SKM-1 treated with dmso at 0.1 percent for 144 hours (cell line): Measurements from ENCODE around the gene WFS1.

ENCODE experiments used
- DNase-seq: peaks from one replicate; lab custom pipeline; 2025; ENCODE audit not compliant: unreplicated experiment; lab: John Stamatoyannopoulos, UW

The WFS1 gene

GRCh38 chr4:6298852-6299251 is 29.2 kb downstream of the WFS1 start:
- no peak for DNase-seq

GRCh38 chr4:6299875-6300274 is 30.2 kb downstream of the WFS1 start:
- DNase-seq, result no peak

- no peak for DNase-seq
Observed at GRCh38 chr4:6300359-6300758, 30.7 kb downstream of the WFS1 start.

GRCh38 chr4:6301051-6301731 is 31.5 kb downstream of the WFS1 start:
- DNase-seq, result no peak

GRCh38 chr4:6301732-6302442 is 32.2 kb downstream of the WFS1 start:
- DNase-seq, result no peak

GRCh38 chr4:6302869-6303268 is 33.2 kb downstream of the WFS1 start:
- no peak for DNase-seq

- no peak for DNase-seq
Observed at GRCh38 chr4:6303943-6304342, 34.3 kb downstream of the WFS1 start.

- no peak for DNase-seq
Observed at GRCh38 chr4:6306299-6306698, 36.6 kb downstream of the WFS1 start.

- no peak for DNase-seq
Observed at GRCh38 chr4:6307230-6307629, 37.6 kb downstream of the WFS1 start.

- no peak for DNase-seq
Observed at GRCh38 chr4:6307891-6308290, 38.2 kb downstream of the WFS1 start.

- no peak for DNase-seq
Observed at GRCh38 chr4:6308899-6309643, 39.4 kb downstream of the WFS1 start.

- no peak for DNase-seq
Observed at GRCh38 chr4:6309777-6310176, 40.1 kb downstream of the WFS1 start.

GRCh38 chr4:6313216-6313615 is 43.6 kb downstream of the WFS1 start:
- DNase-seq, result no peak

- no peak for DNase-seq
Observed at GRCh38 chr4:6316461-6317003, 46.9 kb downstream of the WFS1 start.

GRCh38 chr4:6318206-6318605 is 48.6 kb downstream of the WFS1 start:
- DNase-seq, result no peak

GRCh38 chr4:6319530-6320150 is 50.0 kb downstream of the WFS1 start:
- no peak for DNase-seq

- no peak for DNase-seq
Observed at GRCh38 chr4:6320663-6321062, 51.0 kb downstream of the WFS1 start.

GRCh38 chr4:6321361-6321760 is 51.7 kb downstream of the WFS1 start:
- DNase-seq, result no peak

GRCh38 chr4:6322067-6322760 is 52.6 kb downstream of the WFS1 start:
- no peak for DNase-seq

GRCh38 chr4:6322761-6323566 is 53.3 kb downstream of the WFS1 start:
- DNase-seq, result no peak
